K562 (cell line): ENCODE measurements around the gene PHKB. TPM values are rescaled to one million over a fixed set of nuclear protein-coding genes. Genes with fewer than 3 reads are reported as not detected.
A peak's percentile ranks its signal among the peaks of the same experiment; 100 is the strongest.

Source experiments
- ATAC-seq: fragments of 200-7000 bp; cut with Tn5 transposase; 3 replicates; pipeline ENCODE4 v1.9.1; 2020; ENCODE audit warnings: moderate library complexity
- BruUV-seq: library from RNA; stranded (reverse); fragments of 400-500 nt; replicated peaks from 2 replicates; lab custom pipeline; 2021; lab: Mats Ljungman, UMichigan
- CTCF ChIA-PET: fragments of 300-600 bp; formaldehyde crosslinking; extraction: SDS; loops from one replicate; lab custom pipeline; 2021; ENCODE audit warnings: low intra/inter-chr PET ratio; lab: Yijun Ruan, JAX
- POLR2A ChIA-PET: fragments of 300-600, 350-650 bp; sonication (Branson Sonifier 250); formaldehyde crosslinking; extraction: SDS; loops from one replicate; lab custom pipeline; 2021; ENCODE audit warnings: antibody characterized with exemption, inconsistent platforms; lab: Yijun Ruan, JAX
- DNase-seq, 4 experiments: peaks; one replicate each; pipeline versions ENCODE4 v3.0.0 to v3.0.0-alpha.2; 2011 to 2018; ENCODE audit warnings: low spot score in 3 of 4, mixed read lengths in 3 of 4; ENCODE audit errors: extremely low read depth in 1 of 4
- FAIRE-seq: peaks from 2 replicates; lab custom pipeline; 2011; peaks lifted over from hg19 to GRCh38; lab: Jason Lieb, UNC
- H2AFZ ChIP-seq: 2 replicates; pipeline ENCODE4 v1.6.0; 2011; ENCODE audit warnings: low read depth, low read length, control low read depth, inconsistent platforms
- H3K27ac ChIP-seq: fragments of 200-600 bp; 3 replicates; pipeline ENCODE4 v1.8.0; 2011; ENCODE audit warnings: low read depth, mild to moderate bottlenecking, control low read depth, inconsistent platforms, low read length, moderate library complexity, mixed read lengths; ENCODE audit errors: extremely low read depth
- H3K27me3 ChIP-seq, 2 experiments: fragments of 300-600 bp in 1 of 2; 2 replicates in 1 of 2; 3 replicates in 1 of 2; pipeline versions ENCODE4 v1.6.0 to v1.8.0; 2011; ENCODE audit warnings: inconsistent platforms in 2 of 2, low read length in 2 of 2, mild to moderate bottlenecking in 1 of 2, mixed read lengths in 1 of 2, moderate library complexity in 1 of 2; ENCODE audit not compliant: control insufficient read depth in 2 of 2, insufficient read depth in 2 of 2
- H3K36me3 ChIP-seq: fragments of 300-600 bp; 3 replicates; pipeline ENCODE4 v1.8.0; 2011; ENCODE audit warnings: mild to moderate bottlenecking, low read length, inconsistent platforms; ENCODE audit not compliant: control insufficient read depth, insufficient read depth
- H3K4me1 ChIP-seq, 2 experiments: fragments of 200-600 bp in 1 of 2; replicated peaks in 1 of 2; 2 replicates in 1 of 2; 3 replicates in 1 of 2; pipeline versions ENCODE4 v1.5.1 to v1.8.0; 2011; ENCODE audit warnings: inconsistent platforms in 2 of 2, low read length in 2 of 2, mild to moderate bottlenecking in 1 of 2, mixed read lengths in 1 of 2, moderate library complexity in 1 of 2; ENCODE audit not compliant: control insufficient read depth in 2 of 2, insufficient read depth in 2 of 2
- H3K4me2 ChIP-seq: 2 replicates; pipeline ENCODE4 v1.6.1; 2011; ENCODE audit warnings: low read length, control low read depth, inconsistent platforms, mixed read lengths; ENCODE audit not compliant: insufficient read depth
- H3K4me3 ChIP-seq: fragments of 200-600 bp; sonication (generic), shearing (Covaris generic); 2 replicates; pipeline ENCODE4 v1.5.1; 2016; ENCODE audit warnings: control low read depth, inconsistent platforms
- H3K79me2 ChIP-seq: fragments of 200-600 bp; 3 replicates; pipeline ENCODE4 v1.8.0; 2011; ENCODE audit warnings: low read length, inconsistent platforms; ENCODE audit not compliant: control insufficient read depth, insufficient read depth
- H3K9ac ChIP-seq, 2 experiments: 2 replicates each; pipeline versions ENCODE4 v1.6.0 to v1.6.1; 2011; ENCODE audit warnings: low read depth in 2 of 2, low read length in 2 of 2, control low read depth in 1 of 2, inconsistent platforms in 1 of 2, mild to moderate bottlenecking in 1 of 2, mixed read lengths in 1 of 2; ENCODE audit not compliant: insufficient read depth in 1 of 2
- H3K9me1 ChIP-seq: one replicate; pipeline ENCODE4 v1.6.0; 2011; ENCODE audit warnings: inconsistent platforms, mild to moderate bottlenecking, low read length, moderate library complexity; ENCODE audit not compliant: control insufficient read depth, insufficient read depth
- H3K9me3 ChIP-seq: replicated peaks from 2 replicates; pipeline ENCODE4 v1.5.1; 2011; ENCODE audit warnings: low read depth, low read length, inconsistent platforms; ENCODE audit not compliant: control insufficient read depth, insufficient read depth
- H4K20me1 ChIP-seq: replicated peaks from 2 replicates; pipeline ENCODE4 v1.6.1; 2011; ENCODE audit warnings: low read length, inconsistent platforms, mixed read lengths; ENCODE audit not compliant: control insufficient read depth, insufficient read depth
- BHLHE40 ChIP-seq: IDR thresholded peaks from 2 replicates; pipeline ENCODE4 v1.6.1; 2011; ENCODE audit warnings: low read length, improper control_type of control experiment
- DACH1 ChIP-seq: fragments of 450-650 bp; IDR thresholded peaks from 2 replicates; pipeline ENCODE4 v1.6.1; 2018; ENCODE audit not compliant: partially characterized antibody
- ELF2 ChIP-seq: fragments of 250-450 bp; sonication (Bioruptor Pico); IDR thresholded peaks from 2 replicates; pipeline ENCODE4 v1.5.0; 2021; ENCODE audit warnings: mild to moderate bottlenecking
- MCM3 ChIP-seq: fragments of 450-650 bp; IDR thresholded peaks from 2 replicates; pipeline ENCODE4 v1.6.1; 2016
- TCF3 ChIP-seq: sonication (generic); formaldehyde crosslinking; IDR thresholded peaks from 2 replicates; pipeline ENCODE4 v1.4.0; 2020; ENCODE audit warnings: mild to moderate bottlenecking, missing genetic modification reagents
- ZFP36 ChIP-seq: fragments of 150-350 bp; IDR thresholded peaks from 2 replicates; pipeline ENCODE4 v1.6.1; 2018; ENCODE audit warnings: low read length, low read depth; ENCODE audit not compliant: partially characterized antibody
- WGBS: fragments of 100-300 bp; shearing (Covaris generic); methylation state at CpG from one replicate; pipeline ENCODE4 v1.1.6; 2016; ENCODE audit warnings: low coverage, mixed read lengths; ENCODE audit not compliant: insufficient coverage; ENCODE audit errors: missing lambda C conversion rate; 5-methylcytosine and 5-hydroxymethylcytosine counted together
- in situ Hi-C: fragments of 300-500 bp; cut with MboI; formaldehyde crosslinking; loops from 4 replicates; pipeline ENCODE4 v1.15.0; 2018; ENCODE audit warnings: inconsistent platforms, mixed read lengths
- intact Hi-C: fragments of 100-400 bp; cut with micrococcal nuclease; formaldehyde crosslinking; loops from 2 replicates; pipeline ENCODE4 v1.14.2; 2022
- polyA plus RNA-seq, 8 experiments: library from polyadenylated mRNA; depleted of rRNA in 4 of 8; stranded (reverse) in 5 of 8; unstranded in 3 of 8; fragments of >200 nt; fragmentation: Nextera tagmentation in 2 of 8; fragmentation: Illumina TruSeq in 1 of 8; extraction: Ambion mirVana in 2 of 8; extraction: Trizol in 1 of 8; gene quantifications; 2 replicates each; pipeline versions ENCODE4 v1.2.1 to v1.2.3, GENCODE V29; 2011 to 2014; ENCODE audit warnings: inconsistent platforms in 1 of 8, missing spikeins in 1 of 8
- total RNA-seq, 7 experiments: library from RNA; depleted of rRNA in 6 of 7; stranded (reverse); fragments of >200 nt in 6 of 7; fragmentation: Illumina TruSeq in 2 of 7; extraction: Trizol in 2 of 7; gene quantifications; 2 replicates each; pipeline versions ENCODE4 v1.2.1 to v1.2.3, GENCODE V29; 2011 to 2021; ENCODE audit warnings: low replicate concordance in 1 of 7
- TF ChIP-seq, protein P1 (sequence below), 2 experiments: fragments of 450-650 bp; formaldehyde crosslinking in 1 of 2; IDR thresholded peaks; 2 replicates each; pipeline versions ENCODE4 v1.4.0 to v1.6.1; 2014 to 2020; ENCODE audit warnings: mild to moderate bottlenecking in 2 of 2, borderline replicate concordance in 1 of 2, low read depth in 1 of 2

Gene PHKB
- total and polyA plus RNA-seq, 9 of the 15 experiments (the other 6 are each of a cell fraction or from before 2014, with no cell fraction given) = 24.7 to 92.3 (median 67.0) TPM

DNA sequence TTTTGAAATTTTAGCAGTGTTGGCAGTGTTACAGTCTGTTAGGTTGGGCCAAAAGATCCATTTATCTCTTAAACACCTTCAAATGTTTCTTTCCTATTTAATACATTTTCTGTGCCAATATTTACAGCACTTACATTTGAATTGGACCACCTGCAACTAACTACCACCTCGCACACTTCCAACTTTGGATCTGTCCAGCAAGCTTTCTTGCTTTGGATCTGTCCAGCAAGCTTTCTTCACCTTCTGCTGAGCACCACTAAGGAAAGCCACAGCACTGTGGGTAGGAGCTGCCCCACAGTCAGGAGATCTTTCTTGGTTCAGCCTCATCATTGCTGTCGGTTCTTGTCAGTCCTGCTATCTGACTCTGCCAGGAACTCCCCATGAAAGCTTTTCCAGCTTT, 129.3 kb downstream of the PHKB start:
- no peak overlapping the region for H3K4me2 ChIP-seq
- peaks cover 59% of the 10 kb centered on the region for H3K36me3 ChIP-seq
- H3K79me2 ChIP-seq = no peaks in the 10 kb centered on the region
- intact Hi-C loops = no loop called here
- H3K4me1 ChIP-seq = no peaks in the 10 kb centered on the region; a peak in 1 of 5 replicates
- H2AFZ ChIP-seq = no peak overlapping the region
- no peak for ATAC-seq
- FAIRE-seq = no peak
- no peak overlapping the region for H3K9ac ChIP-seq
- no peak overlapping the region for H3K4me3 ChIP-seq
- BruUV-seq = no TSS peak
- in situ Hi-C loops = no loop called here
- no peaks in the 10 kb centered on the region for H3K9me3 ChIP-seq
- CTCF ChIA-PET = no interaction called here
- no peak overlapping the region for H3K27ac ChIP-seq
- POLR2A ChIA-PET = interaction anchor here (2.4 kb wide), 1 partner anchor 8 kb away, joined by 5 read pairs; no protein-coding TSS in a partner anchor
- WGBS = 76% methylated on average over 2 of the region's 2 CpGs
- H3K27me3 ChIP-seq = no peaks in the 10 kb centered on the region
- no peaks in the 10 kb centered on the region for H4K20me1 ChIP-seq
- no peaks in the 10 kb centered on the region for H3K9me1 ChIP-seq
- no peak for TF ChIP-seq MCM3
- no peak for TF ChIP-seq TCF3 (CRISPR knock-in tag)
- no peak for TF ChIP-seq ZFP36
- TF ChIP-seq, protein P1, sequence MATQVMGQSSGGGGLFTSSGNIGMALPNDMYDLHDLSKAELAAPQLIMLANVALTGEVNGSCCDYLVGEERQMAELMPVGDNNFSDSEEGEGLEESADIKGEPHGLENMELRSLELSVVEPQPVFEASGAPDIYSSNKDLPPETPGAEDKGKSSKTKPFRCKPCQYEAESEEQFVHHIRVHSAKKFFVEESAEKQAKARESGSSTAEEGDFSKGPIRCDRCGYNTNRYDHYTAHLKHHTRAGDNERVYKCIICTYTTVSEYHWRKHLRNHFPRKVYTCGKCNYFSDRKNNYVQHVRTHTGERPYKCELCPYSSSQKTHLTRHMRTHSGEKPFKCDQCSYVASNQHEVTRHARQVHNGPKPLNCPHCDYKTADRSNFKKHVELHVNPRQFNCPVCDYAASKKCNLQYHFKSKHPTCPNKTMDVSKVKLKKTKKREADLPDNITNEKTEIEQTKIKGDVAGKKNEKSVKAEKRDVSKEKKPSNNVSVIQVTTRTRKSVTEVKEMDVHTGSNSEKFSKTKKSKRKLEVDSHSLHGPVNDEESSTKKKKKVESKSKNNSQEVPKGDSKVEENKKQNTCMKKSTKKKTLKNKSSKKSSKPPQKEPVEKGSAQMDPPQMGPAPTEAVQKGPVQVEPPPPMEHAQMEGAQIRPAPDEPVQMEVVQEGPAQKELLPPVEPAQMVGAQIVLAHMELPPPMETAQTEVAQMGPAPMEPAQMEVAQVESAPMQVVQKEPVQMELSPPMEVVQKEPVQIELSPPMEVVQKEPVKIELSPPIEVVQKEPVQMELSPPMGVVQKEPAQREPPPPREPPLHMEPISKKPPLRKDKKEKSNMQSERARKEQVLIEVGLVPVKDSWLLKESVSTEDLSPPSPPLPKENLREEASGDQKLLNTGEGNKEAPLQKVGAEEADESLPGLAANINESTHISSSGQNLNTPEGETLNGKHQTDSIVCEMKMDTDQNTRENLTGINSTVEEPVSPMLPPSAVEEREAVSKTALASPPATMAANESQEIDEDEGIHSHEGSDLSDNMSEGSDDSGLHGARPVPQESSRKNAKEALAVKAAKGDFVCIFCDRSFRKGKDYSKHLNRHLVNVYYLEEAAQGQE (IDR thresholded peaks at IDR 0.05; ENCODE audit: borderline replicate concordance) = peak; percentile 10; the same call in 1 of the 2 replicates
- TF ChIP-seq, protein P1 (CRISPR knock-in tag; IDR thresholded peaks at IDR 0.05; ENCODE audit: low read depth) = no peak
- no peak for TF ChIP-seq ELF2
- no peak for TF ChIP-seq BHLHE40
- TF ChIP-seq DACH1 = no peak
- DNase-seq = no peak
